Endothelial cell of umbilical vein (primary cell): ENCODE data around the gene SAXO1.

Source experiments
- CTCF ChIP-seq, 2 donors: IDR thresholded peaks; 1 replicate in 1 of 2; 2 replicates in 1 of 2; pipeline ENCODE4 v1.5.1; 2011; ENCODE audit warnings: low read length in 2 of 2, mild to moderate bottlenecking in 2 of 2, moderate library complexity in 2 of 2, control low read depth in 1 of 2, inconsistent platforms in 1 of 2, low read depth in 1 of 2; ENCODE audit not compliant: insufficient read depth in 1 of 2; ENCODE audit errors: extremely low read depth in 1 of 2
- EZH2 ChIP-seq: IDR thresholded peaks from 2 replicates; pipeline ENCODE4 v1.6.1; 2012; ENCODE audit warnings: borderline replicate concordance, low read depth, mild to moderate bottlenecking, moderate library complexity, low read length, inconsistent platforms; ENCODE audit not compliant: severe bottlenecking
- FOS ChIP-seq: IDR thresholded peaks from 2 replicates; pipeline ENCODE4 v1.6.1; 2011; ENCODE audit warnings: mild to moderate bottlenecking, low read length, moderate library complexity, borderline replicate concordance; ENCODE audit not compliant: insufficient read depth
- POLR2A ChIP-seq: IDR thresholded peaks from 2 replicates; pipeline ENCODE4 v1.6.1; 2012; ENCODE audit warnings: low read depth, mild to moderate bottlenecking, control low read depth, low read length
- POLR2AphosphoS5 ChIP-seq: IDR thresholded peaks from 2 replicates; pipeline ENCODE4 v1.6.1; 2012; ENCODE audit warnings: low read depth, mild to moderate bottlenecking, control low read depth, low read length, moderate library complexity; ENCODE audit not compliant: insufficient read depth

- TF ChIP-seq CTCF (IDR thresholded peaks at IDR 0.05; ENCODE audit: extremely low read depth in 1 of 2, insufficient read depth in 1 of 2, low read depth in 1 of 2, low read length in 2 of 2) (no peak), EZH2 (no peak), POLR2AphosphoS5 (no peak), FOS (no peak), POLR2A (no peak)
These were observed 61.1 kb downstream of the SAXO1 start for GRCh38 chr9:18971909-18972308.
